H9 (cell line): ENCODE measurements around the gene ADGRL3. TPM values are rescaled to one million over a fixed set of nuclear protein-coding genes. Genes with fewer than 3 reads are reported as not detected.

ENCODE experiments used
- DNase-seq: peaks from one replicate; pipeline ENCODE4 v3.0.0-alpha.2; 2017
- H2AFZ ChIP-seq: one replicate; pipeline ENCODE4 v1.6.1; 2013; ENCODE audit warnings: mild to moderate bottlenecking, low read length, control low read depth, moderate library complexity
- H2AK5ac ChIP-seq: 2 replicates; pipeline ENCODE4 v1.6.1; 2013; ENCODE audit warnings: low read length, control low read depth, mixed read lengths; ENCODE audit not compliant: insufficient read length
- H2BK120ac ChIP-seq: one replicate; pipeline ENCODE4 v1.6.1; 2013; ENCODE audit warnings: low read depth, mild to moderate bottlenecking, low read length, control low read depth, inconsistent platforms; ENCODE audit not compliant: poor library complexity, severe bottlenecking
- H2BK12ac ChIP-seq: 2 replicates; pipeline ENCODE4 v1.6.1; 2013; ENCODE audit warnings: low read length, control low read depth, mixed read lengths, low read depth; ENCODE audit not compliant: insufficient read length
- H2BK15ac ChIP-seq: 2 replicates; pipeline ENCODE4 v1.6.1; 2013; ENCODE audit warnings: low read depth, low read length, control low read depth
- H2BK20ac ChIP-seq: one replicate; pipeline ENCODE4 v1.6.1; 2013; ENCODE audit warnings: low read depth, mild to moderate bottlenecking, low read length, control low read depth, inconsistent platforms; ENCODE audit not compliant: poor library complexity, severe bottlenecking
- H2BK5ac ChIP-seq: 2 replicates; pipeline ENCODE4 v1.6.1; 2013; ENCODE audit warnings: low read length, control low read depth, mixed read lengths; ENCODE audit not compliant: insufficient read length
- H3K14ac ChIP-seq: 2 replicates; pipeline ENCODE4 v1.6.1; 2013; ENCODE audit warnings: low read length, control low read depth; ENCODE audit not compliant: insufficient read depth
- H3K18ac ChIP-seq: 2 replicates; pipeline ENCODE4 v1.6.1; 2013; ENCODE audit warnings: low read depth, mild to moderate bottlenecking, mixed read lengths, low read length, control low read depth; ENCODE audit not compliant: insufficient read length
- H3K23ac ChIP-seq: 2 replicates; pipeline ENCODE4 v1.6.1; 2013; ENCODE audit warnings: low read length, control low read depth, mixed read lengths, low read depth; ENCODE audit not compliant: insufficient read length
- H3K23me2 ChIP-seq: 2 replicates; pipeline ENCODE4 v1.6.1; 2013; ENCODE audit warnings: low read depth, mild to moderate bottlenecking, mixed read lengths, low read length, control low read depth; ENCODE audit not compliant: insufficient read length, poor library complexity, severe bottlenecking
- H3K27ac ChIP-seq: 2 replicates; pipeline ENCODE4 v1.5.1; 2013; ENCODE audit warnings: low read length, control low read depth, mixed read lengths, low read depth; ENCODE audit not compliant: insufficient read length
- H3K27me3 ChIP-seq: 2 replicates; pipeline ENCODE4 v1.6.1; 2013; ENCODE audit warnings: low read length, control low read depth, inconsistent platforms; ENCODE audit not compliant: insufficient read depth
- H3K4ac ChIP-seq: 2 replicates; pipeline ENCODE4 v1.6.1; 2013; ENCODE audit warnings: low read depth, mild to moderate bottlenecking, control low read depth, inconsistent platforms, low read length, moderate library complexity
- H3K4me1 ChIP-seq: 2 replicates; pipeline ENCODE4 v1.6.1; 2013; ENCODE audit warnings: low read length, control low read depth, inconsistent platforms; ENCODE audit not compliant: insufficient read depth
- H3K4me2 ChIP-seq: 2 replicates; pipeline ENCODE4 v1.6.1; 2013; ENCODE audit warnings: low read length, control low read depth, mixed read lengths; ENCODE audit not compliant: insufficient read length, insufficient read depth
- H3K56ac ChIP-seq: 2 replicates; pipeline ENCODE4 v1.6.1; 2013; ENCODE audit warnings: low read depth, mild to moderate bottlenecking, mixed read lengths, low read length, control low read depth; ENCODE audit not compliant: insufficient read length
- H3K79me1 ChIP-seq: 2 replicates; pipeline ENCODE4 v1.6.1; 2013; ENCODE audit warnings: low read depth, mild to moderate bottlenecking, moderate library complexity, low read length, control low read depth, inconsistent platforms; ENCODE audit not compliant: insufficient read depth, poor library complexity, severe bottlenecking
- H3K79me2 ChIP-seq: 2 replicates; pipeline ENCODE4 v1.6.1; 2013; ENCODE audit warnings: low read length, control low read depth, inconsistent platforms; ENCODE audit not compliant: insufficient read depth
- H3K9ac ChIP-seq: 2 replicates; pipeline ENCODE4 v1.6.1; 2013; ENCODE audit warnings: low read length, control low read depth, mixed read lengths; ENCODE audit not compliant: insufficient read length; ENCODE audit errors: extremely low read depth
- H3K9me3 ChIP-seq: one replicate; pipeline ENCODE4 v1.6.1; 2013; ENCODE audit warnings: low read depth, low read length, inconsistent platforms; ENCODE audit not compliant: control insufficient read depth
- H3T11ph ChIP-seq: one replicate; pipeline ENCODE4 v1.6.1; 2013; ENCODE audit warnings: mild to moderate bottlenecking, low read length, control low read depth, inconsistent platforms
- H4K20me1 ChIP-seq: one replicate; pipeline ENCODE4 v1.6.1; 2013; ENCODE audit not compliant: control insufficient read depth, insufficient read length, insufficient read depth
- H4K5ac ChIP-seq: 2 replicates; pipeline ENCODE4 v1.6.1; 2013; ENCODE audit warnings: low read depth, mild to moderate bottlenecking, mixed read lengths, low read length, control low read depth; ENCODE audit not compliant: insufficient read length
- H4K8ac ChIP-seq: replicated peaks from 2 replicates; pipeline ENCODE4 v1.6.1; 2013; ENCODE audit warnings: low read length, control low read depth, mixed read lengths, low read depth; ENCODE audit not compliant: insufficient read length
- H4K91ac ChIP-seq: 2 replicates; pipeline ENCODE4 v1.6.1; 2013; ENCODE audit warnings: low read depth, mild to moderate bottlenecking, moderate library complexity, mixed read lengths, low read length, control low read depth; ENCODE audit not compliant: insufficient read length
- H3K27ac Mint-ChIP-seq, 3 experiments: 2 replicates in 2 of 3; 3 replicates in 1 of 3; pipeline ENCODE4 v1.8.0; 2020 to 2021; ENCODE audit warnings: mixed read lengths in 3 of 3, mild to moderate bottlenecking in 1 of 3, moderate library complexity in 1 of 3
- H3K27me3 Mint-ChIP-seq: 2 replicates; pipeline ENCODE4 v1.8.0; 2021; ENCODE audit warnings: low read depth, mild to moderate bottlenecking, moderate library complexity, mixed read lengths
- H3K36me3 Mint-ChIP-seq, 3 experiments: 2 replicates in 2 of 3; 3 replicates in 1 of 3; pipeline ENCODE4 v1.8.0; 2020 to 2021; ENCODE audit warnings: low read depth in 3 of 3, mixed read lengths in 3 of 3; ENCODE audit not compliant: insufficient read depth in 1 of 3
- H3K4me1 Mint-ChIP-seq, 2 experiments: 2 replicates each; pipeline ENCODE4 v1.8.0; 2020; ENCODE audit warnings: mixed read lengths in 2 of 2
- H3K4me3 Mint-ChIP-seq, 2 experiments: 2 replicates in 1 of 2; 3 replicates in 1 of 2; pipeline ENCODE4 v1.8.0; 2020 to 2021; ENCODE audit warnings: mild to moderate bottlenecking in 2 of 2, mixed read lengths in 2 of 2, moderate library complexity in 1 of 2
- H3K9me3 Mint-ChIP-seq, 2 experiments: 2 replicates in 1 of 2; 3 replicates in 1 of 2; pipeline ENCODE4 v1.8.0; 2020; ENCODE audit warnings: mild to moderate bottlenecking in 2 of 2, mixed read lengths in 2 of 2, moderate library complexity in 1 of 2
- CTCF ChIP-seq: fragments of 200-600 bp; sonication (generic); conservative IDR thresholded peaks from 3 replicates; pipeline ENCODE4 v1.8.0; 2021; ENCODE audit warnings: antibody characterized with exemption, mild to moderate bottlenecking
- WGBS: extraction: QIAGEN DNeasy Blood & Tissue Kit; methylation state at CpG from one replicate; pipeline ENCODE4 v1.1.7; 2013; ENCODE audit warnings: missing lambda C conversion rate, low lambda C conversion rate, mixed read lengths; ENCODE audit not compliant: insufficient read length; ENCODE audit errors: extremely low coverage; 5-methylcytosine and 5-hydroxymethylcytosine counted together
- total RNA-seq: library from RNA; stranded (reverse); gene quantifications from 2 replicates; pipeline ENCODE4 v1.2.1, GENCODE V29; 2021

The ADGRL3 gene
- total RNA-seq, 1 experiment from 2014 or later = 5.9 TPM

GRCh38 chr4:61223385-61223784 is 23.3 kb downstream of the ADGRL3 start:
- no peaks in the 10 kb centered on the region for H3K23me2 ChIP-seq
- TF ChIP-seq CTCF = no peak
- Mint-ChIP-seq H3K4me1 (peaks cover 0 to 9% of the 10 kb centered on the region in 2 experiments; a peak in 2 of 4 replicates), H3K9me3 (no peaks in the 10 kb centered on the region), H3K27ac (0 out of 7 replicates have a peak overlapping the region, but pooled peaks of 1 of the 3 experiments have one; percentile 14), H3K27me3 (no peaks in the 10 kb centered on the region), H3K4me3 (no peak overlapping the region), H3K36me3 (no peaks in the 10 kb centered on the region; a peak in 2 of 7 replicates)
- H2BK20ac ChIP-seq = no peak overlapping the region
- H4K20me1 ChIP-seq = no peaks in the 10 kb centered on the region
- H3K79me1 ChIP-seq = no peaks in the 10 kb centered on the region
- no peaks in the 10 kb centered on the region for H3K79me2 ChIP-seq
- H3K27ac ChIP-seq = no peak overlapping the region
- H2BK15ac ChIP-seq = no peak overlapping the region
- H4K5ac ChIP-seq = no peak overlapping the region
- no peak overlapping the region for H2BK5ac ChIP-seq
- no peak overlapping the region for H3K18ac ChIP-seq
- no peak overlapping the region for H2BK120ac ChIP-seq
- no peak overlapping the region for H4K8ac ChIP-seq
- no peaks in the 10 kb centered on the region for H3K27me3 ChIP-seq
- WGBS = no CpG with 5 or more reads among the region's 4 CpGs
- no peak overlapping the region for H3K4me2 ChIP-seq
- H3K9ac ChIP-seq = no peak overlapping the region
- no peak overlapping the region for H3K14ac ChIP-seq
- H4K91ac ChIP-seq = no peak overlapping the region
- H2BK12ac ChIP-seq = no peak overlapping the region
- no peak overlapping the region for H3K23ac ChIP-seq
- H2AFZ ChIP-seq = no peak overlapping the region
- DNase-seq = no peak
- no peak overlapping the region for H3K4ac ChIP-seq
- no peak overlapping the region for H2AK5ac ChIP-seq
- no peaks in the 10 kb centered on the region; the same call in 1 of the 2 replicates for H3K4me1 ChIP-seq
- no peak overlapping the region for H3K56ac ChIP-seq
- H3K9me3 ChIP-seq = no peaks in the 10 kb centered on the region
- H3T11ph ChIP-seq = no peak overlapping the region
